ENCODE measurements around the gene SF3B6. TPM values are rescaled to one million over a fixed set of nuclear protein-coding genes. Genes with fewer than 3 reads are reported as not detected.

Gene SF3B6
- total and polyA plus RNA-seq, 5 experiments from 2014 or later = 55.8 to 208 (median 161) TPM

DNA sequence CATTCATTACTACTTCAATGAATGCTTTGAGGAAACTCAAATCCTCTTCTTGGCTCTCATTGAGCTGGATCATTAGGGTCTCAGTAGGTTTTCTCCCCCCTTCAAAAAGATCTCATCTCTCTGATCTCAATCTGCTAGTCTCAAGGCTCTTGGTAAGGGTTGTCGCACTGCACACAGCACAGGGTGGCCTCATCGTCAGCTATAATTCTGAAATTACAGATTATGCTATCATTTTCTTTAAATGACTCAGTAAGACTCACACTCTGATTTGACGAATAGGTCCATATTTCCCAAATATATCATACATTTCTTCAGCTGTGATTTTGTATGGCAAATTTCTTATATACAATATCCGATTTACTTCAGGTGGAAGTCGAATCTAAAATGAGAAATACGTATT, 2.3 kb downstream of the SF3B6 start:
- DNase-seq (no peak), ATAC-seq (no peak)
- Mint-ChIP-seq H3K27ac (peak overlapping the region in 5 of 10 donors; percentile 10 to 60 (median 34)), H3K36me3 (peaks cover 0 to 33% (median 3%) of the 10 kb centered on the region in 3 donors), H3K27me3 (no peaks in the 10 kb centered on the region), H3K4me1 (peaks cover 15 to 40% (median 36%) of the 10 kb centered on the region in 4 donors), H3K4me3 (peak overlapping the region in 2 of 10 donors; percentile 16 to 50), H3K9me3 (no peaks in the 10 kb centered on the region)
- POLR2A ChIA-PET = no interaction called here

- H3K27ac Mint-ChIP-seq = peak overlapping the region in 3 of 10 donors; percentile 9 to 34 (median 24)
- ATAC-seq (no peak), DNase-seq (no peak)
- no peak overlapping the region for H3K4me3 Mint-ChIP-seq
- H3K4me1 Mint-ChIP-seq = peaks cover 12 to 31% (median 28%) of the 10 kb centered on the region in 4 donors
- H3K27me3 Mint-ChIP-seq = no peaks in the 10 kb centered on the region
- H3K36me3 Mint-ChIP-seq = peaks cover 0 to 47% (median 3%) of the 10 kb centered on the region in 3 donors
- no peaks in the 10 kb centered on the region for H3K9me3 Mint-ChIP-seq
- POLR2A ChIA-PET = interaction anchor here (0.6 kb wide), 1 partner anchor 53 kb away, joined by 3 read pairs; no protein-coding TSS in a partner anchor
These were observed 3.9 kb downstream of the SF3B6 start for GRCh38 chr2:24072259-24072658.

DNA sequence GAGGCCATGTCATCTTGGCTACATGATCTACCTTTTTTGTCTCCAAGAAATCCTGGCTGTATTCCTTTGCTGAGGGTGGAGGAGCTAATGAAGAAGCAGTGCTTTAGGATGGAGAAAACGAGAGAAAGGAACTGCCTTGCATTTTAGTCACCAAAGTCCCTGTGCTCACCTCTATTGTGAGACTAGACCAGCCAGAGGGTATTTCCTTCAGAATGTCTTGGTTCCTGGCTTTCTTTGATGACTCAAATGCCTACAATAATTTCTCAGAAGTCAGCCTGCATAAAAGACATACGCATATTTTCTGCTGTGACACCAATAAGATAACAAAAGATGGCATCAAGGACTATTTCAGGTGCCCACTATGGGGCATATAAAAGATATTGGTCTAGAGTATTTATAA, 10.8 kb downstream of the SF3B6 start:
- Mint-ChIP-seq H3K36me3 (peaks cover 0 to 31% (median 0%) of the 10 kb centered on the region in 3 donors), H3K9me3 (no peaks in the 10 kb centered on the region), H3K4me3 (no peak overlapping the region), H3K27ac (no peak overlapping the region), H3K4me1 (peaks cover 0 to 2% (median under 1%) of the 10 kb centered on the region in 4 donors), H3K27me3 (no peaks in the 10 kb centered on the region)
- ATAC-seq = no peak
- DNase-seq = no peak
- POLR2A ChIA-PET = no interaction called here

GRCh38 chr2:24058564-24059271, 17.4 kb downstream of the SF3B6 start:
- no peaks in the 10 kb centered on the region for H3K4me1 Mint-ChIP-seq
- ATAC-seq (no peak), DNase-seq (no peak)
- POLR2A ChIA-PET = interaction anchor here (0.6 to 1.3 kb wide), 3 partner anchors 12 to 131 kb away, joined by 3 read pairs; partner anchors contain the start of genes ATAD2B and WDCP
- H3K27me3 Mint-ChIP-seq = peaks cover 0 to 8% (median 3%) of the 10 kb centered on the region in 5 donors
- H3K27ac Mint-ChIP-seq = no peak overlapping the region
- no peak overlapping the region for H3K4me3 Mint-ChIP-seq
- no peaks in the 10 kb centered on the region for H3K9me3 Mint-ChIP-seq
- H3K36me3 Mint-ChIP-seq = no peaks in the 10 kb centered on the region

- Mint-ChIP-seq H3K9me3 (no peaks in the 10 kb centered on the region), H3K27me3 (peaks cover 1 to 8% (median 3%) of the 10 kb centered on the region in 5 donors), H3K4me1 (no peaks in the 10 kb centered on the region), H3K4me3 (no peak overlapping the region), H3K36me3 (no peaks in the 10 kb centered on the region), H3K27ac (no peak overlapping the region)
- POLR2A ChIA-PET = no interaction called here
- ATAC-seq (no peak), DNase-seq (no peak)
These were observed 20.4 kb downstream of the SF3B6 start for GRCh38 chr2:24055750-24056149.

DNA sequence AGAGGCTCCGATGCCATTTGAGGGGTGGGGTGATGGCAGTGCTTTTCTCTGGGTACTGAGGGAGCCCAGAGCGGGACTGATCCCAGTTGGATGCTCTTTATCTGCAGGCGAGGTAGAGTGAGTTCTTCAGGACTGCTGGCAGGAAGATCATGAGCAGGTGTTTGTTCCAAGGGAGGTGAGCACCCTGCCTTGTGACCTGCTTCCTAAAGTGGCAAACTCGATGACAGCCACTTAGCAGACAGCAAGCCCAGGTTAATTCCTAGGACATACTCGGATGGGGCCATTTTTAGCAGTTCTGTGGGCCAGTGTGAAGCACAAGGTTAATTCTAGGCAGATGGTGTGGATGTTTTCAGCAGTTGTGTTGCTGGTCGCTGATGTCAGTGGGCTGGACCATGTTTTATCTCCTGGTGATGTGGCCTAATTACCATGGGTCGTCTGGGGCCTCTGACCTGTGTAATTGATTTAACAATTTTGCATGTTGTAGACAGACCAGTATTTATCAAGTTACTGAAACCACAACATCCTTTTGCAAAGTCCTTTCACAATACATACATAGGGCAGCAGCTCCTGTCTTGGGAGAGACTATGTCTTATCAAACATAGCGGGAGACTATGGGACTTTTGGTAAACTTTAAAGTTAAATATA, 21.6 kb downstream of the SF3B6 start:
- H3K27ac Mint-ChIP-seq = no peak overlapping the region
- POLR2A ChIA-PET = no interaction called here
- H3K36me3 Mint-ChIP-seq = no peaks in the 10 kb centered on the region
- DNase-seq (no peak), ATAC-seq (no peak)
- no peaks in the 10 kb centered on the region for H3K9me3 Mint-ChIP-seq
- H3K27me3 Mint-ChIP-seq = peaks cover 0 to 8% (median 2%) of the 10 kb centered on the region in 5 donors
- no peak overlapping the region for H3K4me3 Mint-ChIP-seq
- H3K4me1 Mint-ChIP-seq = no peaks in the 10 kb centered on the region

DNA sequence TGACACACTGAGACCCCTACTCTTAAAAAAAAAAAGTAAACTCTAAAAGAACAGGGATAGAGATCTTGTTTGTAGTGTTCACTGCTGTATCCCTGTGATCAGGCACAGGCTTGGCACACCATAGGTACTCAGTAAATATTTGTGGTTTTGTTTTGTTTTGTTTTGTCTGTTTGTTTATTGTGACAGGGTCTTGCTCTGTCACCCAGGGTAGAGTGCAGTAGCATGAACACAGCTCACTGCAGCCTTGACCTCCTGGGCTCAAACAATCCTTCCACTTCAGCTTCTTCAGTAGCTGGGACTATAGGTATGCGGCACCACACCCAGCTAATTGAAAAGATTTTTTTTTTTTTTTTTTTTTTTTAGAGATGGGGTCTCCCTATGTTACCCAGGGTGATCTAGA, 23.2 kb downstream of the SF3B6 start:
- POLR2A ChIA-PET = interaction anchor here (0.9 kb wide), 1 partner anchor 14 kb away, joined by 3 read pairs; no protein-coding TSS in a partner anchor
- H3K4me3 Mint-ChIP-seq = no peak overlapping the region

DNA sequence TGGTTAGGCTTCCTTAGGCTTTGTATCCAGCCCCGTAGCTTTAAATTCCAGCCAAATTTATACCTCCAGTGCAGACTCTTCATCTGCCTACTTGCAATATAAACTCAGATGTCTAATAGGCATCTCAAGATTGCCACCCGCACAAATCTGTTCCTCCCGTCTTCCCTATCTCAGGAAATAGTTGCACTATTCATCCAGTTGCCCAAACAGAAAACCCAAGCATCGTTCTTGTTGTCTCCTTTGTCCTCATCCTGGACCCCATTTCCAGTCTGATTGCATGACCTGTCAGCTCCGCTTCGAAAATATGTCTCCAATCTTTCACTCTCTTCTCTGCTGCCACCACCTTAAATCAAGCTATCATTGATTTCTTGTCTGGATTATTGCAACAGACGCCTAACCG, 24.3 kb downstream of the SF3B6 start:
- no peaks in the 10 kb centered on the region for H3K9me3 Mint-ChIP-seq
- no peak overlapping the region for H3K4me3 Mint-ChIP-seq
- H3K4me1 Mint-ChIP-seq = peaks cover 5 to 15% (median 12%) of the 10 kb centered on the region in 4 donors
- no peak overlapping the region for H3K27ac Mint-ChIP-seq
- H3K27me3 Mint-ChIP-seq = peaks cover 0 to 8% (median 5%) of the 10 kb centered on the region in 5 donors
- H3K36me3 Mint-ChIP-seq = no peaks in the 10 kb centered on the region
- no peak for ATAC-seq
- POLR2A ChIA-PET = no interaction called here
- DNase-seq = no peak

More for the DNA sequence above, 23.2 kb downstream of the SF3B6 start:
- H3K27ac Mint-ChIP-seq = no peak overlapping the region
- no peaks in the 10 kb centered on the region for H3K36me3 Mint-ChIP-seq
- H3K27me3 Mint-ChIP-seq = peaks cover 0 to 8% (median 3%) of the 10 kb centered on the region in 5 donors
- H3K4me1 Mint-ChIP-seq = peaks cover 0 to 5% (median 2%) of the 10 kb centered on the region in 4 donors
- H3K9me3 Mint-ChIP-seq = no peaks in the 10 kb centered on the region
- no peak for ATAC-seq
- no peak for DNase-seq

DNA sequence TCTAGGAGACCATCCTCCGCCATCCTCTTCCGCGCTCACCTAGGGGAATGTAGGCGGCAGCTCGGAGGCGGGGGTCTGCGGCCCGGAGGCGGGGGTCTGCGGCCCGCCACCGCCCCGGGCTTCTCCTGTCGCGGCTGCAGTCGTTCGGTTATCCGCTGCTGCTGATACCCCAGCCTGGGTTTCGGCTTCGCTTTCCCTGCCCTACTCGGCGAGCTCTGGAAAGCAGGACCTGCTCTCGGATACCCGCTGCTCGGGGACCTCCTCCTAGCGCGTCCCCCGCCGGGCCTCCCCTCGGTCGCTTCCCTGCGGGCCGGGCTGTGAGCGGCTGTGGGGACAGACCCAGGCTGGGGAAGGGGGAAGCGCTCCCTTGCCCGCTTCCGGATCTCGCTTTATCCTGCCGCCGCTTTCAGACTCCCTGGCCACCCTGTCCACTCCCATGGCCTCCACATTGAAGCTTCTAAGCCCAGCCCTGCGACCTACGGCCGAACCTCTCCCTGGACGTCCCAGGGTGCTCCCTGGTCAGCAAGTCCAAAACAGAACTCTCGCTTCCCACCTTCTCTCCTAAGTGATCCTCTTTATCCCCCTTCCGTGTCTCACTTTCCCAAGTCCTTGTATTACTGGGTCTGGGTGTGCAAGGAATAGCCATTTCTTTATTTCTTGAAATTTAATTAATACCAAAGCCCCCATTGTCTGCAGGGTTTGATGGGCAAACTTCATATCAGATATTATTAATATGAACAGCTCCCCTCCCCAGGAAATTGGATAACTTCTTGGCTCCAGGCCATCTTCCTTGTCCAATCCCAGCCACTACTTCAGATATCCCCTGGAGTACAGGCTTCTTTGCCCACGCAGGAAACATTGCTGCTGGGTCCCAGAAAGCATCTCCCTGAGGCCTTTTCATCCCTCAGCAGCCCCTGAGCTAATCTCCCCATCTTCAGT, 25.8 kb downstream of the SF3B6 start:
- ATAC-seq = no peak
- DNase-seq = peak in 5 of 10 donors; percentile 8 to 17 (median 12)
- POLR2A ChIA-PET = interaction anchor here (0.5 to 6.7 kb wide), 4 partner anchors 27 to 151 kb away, joined by 3 to 48 read pairs (median 4); partner anchors contain the start of genes ATAD2B and SF3B6
- Mint-ChIP-seq H3K4me1 (peaks cover 6 to 26% (median 24%) of the 10 kb centered on the region in 4 donors), H3K4me3 (peak overlapping the region in 8 of 10 donors; percentile 49 to 88 (median 78)), H3K36me3 (no peaks in the 10 kb centered on the region), H3K27ac (no peak overlapping the region), H3K27me3 (peaks cover 0 to 8% (median 4%) of the 10 kb centered on the region in 5 donors), H3K9me3 (no peaks in the 10 kb centered on the region)

DNA sequence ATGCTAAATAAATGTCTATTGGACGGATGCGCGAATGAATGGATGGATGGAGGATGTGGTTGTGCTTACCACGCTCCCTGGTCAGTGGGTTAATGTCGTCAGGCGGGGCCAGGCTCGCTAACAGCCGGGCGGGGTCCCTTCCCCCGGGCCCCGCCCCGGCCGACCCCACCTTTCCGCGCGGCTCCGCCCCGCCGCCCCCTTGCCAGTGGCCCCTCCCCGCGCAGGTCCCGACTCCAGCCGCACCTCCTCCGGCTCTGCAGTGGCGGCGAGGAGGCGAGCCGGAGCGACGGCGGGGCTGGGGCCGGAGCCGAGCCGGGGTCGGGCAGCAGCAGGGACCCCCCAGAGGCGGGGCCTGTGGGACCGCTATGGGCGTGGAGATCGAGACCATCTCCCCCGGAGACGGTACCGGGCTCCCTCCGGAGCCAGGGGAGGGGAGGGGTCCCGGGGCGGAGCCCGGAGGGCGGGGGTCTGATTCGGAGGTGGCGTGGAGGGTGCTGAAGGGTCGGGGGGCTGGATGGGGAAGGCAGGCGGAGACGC, 26.6 kb downstream of the SF3B6 start, which contains the start of gene FKBP1B:
Gene FKBP1B (plus strand): TSS at position 257 of the 537 bp plus-strand sequence. CDS start 109 bp downstream, at position 366.
- Mint-ChIP-seq H3K4me1 (peaks cover 10 to 32% (median 30%) of the 10 kb centered on the region in 4 donors), H3K4me3 (peak within 1 kb of the TSS in 8 of 10 donors; percentile 69 to 92 (median 84)), H3K27ac (peak within 1 kb of the TSS in 4 of 10 donors; percentile 11 to 75 (median 38)), H3K27me3 (peaks cover 0 to 7% (median 4%) of the 10 kb centered on the region in 5 donors), H3K36me3 (no peaks in the 10 kb centered on the region), H3K9me3 (no peaks in the 10 kb centered on the region)
- DNase-seq = peak in 8 of 10 donors; percentile 24 to 75 (median 31)
- peak in 1 of 2 donors; percentile 18 for ATAC-seq
- POLR2A ChIA-PET = interaction anchor here (0.5 to 6.7 kb wide), 3 partner anchors 28 to 123 kb away, joined by 4 to 48 read pairs (median 9); partner anchors contain the start of genes ATAD2B and SF3B6

- Mint-ChIP-seq H3K4me1 (peaks cover 10 to 32% (median 30%) of the 10 kb centered on the region in 4 donors), H3K27ac (peak overlapping the region in 4 of 10 donors; percentile 11 to 75 (median 38)), H3K9me3 (no peaks in the 10 kb centered on the region), H3K36me3 (no peaks in the 10 kb centered on the region), H3K4me3 (peak overlapping the region in 8 of 10 donors; percentile 69 to 92 (median 84)), H3K27me3 (peaks cover 0 to 6% (median 3%) of the 10 kb centered on the region in 5 donors)
- ATAC-seq (no peak), DNase-seq (peak in 1 of 10 donors; percentile 15)
- POLR2A ChIA-PET = interaction anchor here (0.8 to 6.7 kb wide), 2 partner anchors 29 to 122 kb away, joined by 9 to 48 read pairs; partner anchors contain the start of genes ATAD2B and SF3B6
These were observed 27.2 kb downstream of the SF3B6 start for GRCh38 chr2:24048769-24049484.
